Activated naive CD4-positive, alpha-beta T cell treated with anti-CD3 and anti-CD28 coated beads, Interleukin-2, amount 50 U/mL, for 16 hours (primary cell): ENCODE results near the gene BGN.
A peak's percentile ranks its signal among the peaks of the same experiment; 100 is the strongest.

Source experiments
- DNase-seq: peaks from one replicate; pipeline ENCODE4 v3.0.0-alpha.2; 2020

The BGN gene

GRCh38 chrX:153494541-153495361 lies at the start of gene BGN:
BGN (plus strand) TSS chrX:153494980; CDS start chrX:153504632, 9,652 bp downstream.
- DNase-seq = peak; percentile 17

- DNase-seq = no peak
These were observed 49.5 kb upstream of the BGN start for GRCh38 chrX:153445106-153445855.

DNA sequence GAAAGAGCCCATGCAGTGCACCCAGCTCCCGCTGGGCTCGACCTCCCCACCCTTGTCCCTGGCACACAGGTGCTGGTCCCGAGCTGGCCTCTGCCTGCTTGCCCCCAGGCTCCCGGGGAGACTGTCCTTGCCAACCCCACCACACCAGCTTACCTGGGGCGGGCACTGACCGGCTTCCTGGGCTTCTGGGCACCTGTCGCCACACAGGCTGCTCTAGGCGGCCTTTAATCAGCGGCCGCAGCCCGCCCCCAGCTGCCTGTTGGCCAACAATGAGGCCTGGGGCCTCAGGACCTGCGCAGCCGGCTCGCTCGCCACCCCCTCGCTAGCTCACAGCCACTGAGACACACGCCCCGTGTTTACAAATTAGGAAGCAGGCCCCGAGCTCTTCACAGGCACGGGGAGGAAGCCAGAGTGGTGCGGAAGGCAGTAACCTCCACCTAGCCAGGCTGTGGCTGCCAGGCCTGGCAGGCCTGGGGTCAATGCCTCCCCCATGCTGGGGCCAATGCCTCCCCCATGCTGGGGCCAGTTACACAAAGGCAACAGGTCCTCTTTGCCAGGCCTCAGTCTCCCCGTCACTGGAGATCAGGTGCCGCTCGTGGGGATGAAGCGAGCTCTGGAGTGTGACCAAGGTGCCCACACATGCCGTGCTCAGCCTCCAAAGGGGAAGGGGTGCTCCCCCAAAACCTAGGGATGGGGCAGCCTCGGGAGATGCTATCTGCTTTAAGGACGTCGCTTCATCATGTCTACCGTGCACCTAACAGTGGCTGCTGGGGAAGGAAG lies 48.7 kb upstream of the BGN start, which contains the start of gene TREX2:
TSS of gene TREX2 (minus strand) at position 201 of the 780 bp plus-strand sequence. CDS start 626 bp downstream, outside the sequence.
- no peak for DNase-seq

GRCh38 chrX:153446636-153446936 lies 48.2 kb upstream of the BGN start:
- DNase-seq = no peak

- DNase-seq = no peak
These were observed 47.7 kb upstream of the BGN start for GRCh38 chrX:153446950-153447580.

DNA sequence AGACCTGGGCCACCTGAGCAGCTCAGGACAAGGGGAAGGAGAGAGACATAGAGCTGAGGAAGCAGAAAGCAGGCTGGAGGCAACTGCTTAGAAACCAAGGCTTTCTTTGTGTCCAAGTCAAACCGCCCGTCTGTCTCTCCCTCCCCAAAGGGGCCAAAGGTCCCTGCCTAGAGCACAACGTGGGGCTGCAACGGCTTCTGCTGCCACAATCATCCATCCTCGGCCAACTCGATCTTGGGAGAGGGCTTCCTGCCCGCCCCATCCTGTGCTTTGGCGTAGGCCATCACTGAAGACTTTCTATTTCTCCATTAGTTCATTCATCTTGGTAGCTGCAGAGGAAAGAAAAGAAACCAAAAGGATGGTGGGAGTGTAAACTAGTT lies 47.2 kb upstream of the BGN start:
- no peak for DNase-seq

GRCh38 chrX:153448556-153449367 lies 46.0 kb upstream of the BGN start:
- DNase-seq = no peak

DNA sequence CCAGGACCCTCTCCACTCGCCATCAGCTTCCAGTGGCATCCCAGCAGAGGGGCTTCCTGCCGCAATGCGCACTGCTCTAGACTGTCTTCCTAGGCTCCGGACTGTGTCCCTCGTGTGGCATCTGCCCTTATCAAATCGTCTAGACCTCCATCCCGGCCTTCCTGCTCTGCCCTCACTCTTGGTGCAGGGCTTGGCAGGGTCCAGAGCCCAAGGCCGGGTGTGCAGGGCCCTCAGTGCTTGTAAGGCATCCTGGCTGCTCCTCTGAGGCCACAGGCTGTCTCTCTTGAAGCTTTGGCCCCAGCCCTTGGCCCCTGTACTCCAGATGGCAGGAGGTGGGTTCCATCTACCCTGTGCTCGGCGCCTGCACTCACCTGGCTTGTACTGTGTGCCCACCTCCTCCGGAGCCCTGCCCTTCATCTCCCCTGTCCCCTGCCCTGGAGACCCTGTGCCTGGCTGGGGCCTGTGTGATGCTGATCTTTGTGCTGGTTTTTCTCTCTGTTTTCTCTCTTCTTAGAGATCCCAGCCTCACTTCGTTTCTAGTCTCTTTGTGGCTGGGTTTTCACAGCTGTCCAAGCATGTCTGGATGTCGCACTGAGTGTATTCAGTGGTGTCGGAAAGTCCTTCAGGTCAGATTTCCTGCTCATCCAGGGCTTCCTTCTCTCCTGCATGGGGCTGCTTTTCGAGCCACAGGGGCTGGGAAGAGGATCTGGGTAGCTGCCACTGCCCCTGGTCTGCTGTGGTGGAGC lies 45.2 kb upstream of the BGN start:
- DNase-seq = no peak

DNA sequence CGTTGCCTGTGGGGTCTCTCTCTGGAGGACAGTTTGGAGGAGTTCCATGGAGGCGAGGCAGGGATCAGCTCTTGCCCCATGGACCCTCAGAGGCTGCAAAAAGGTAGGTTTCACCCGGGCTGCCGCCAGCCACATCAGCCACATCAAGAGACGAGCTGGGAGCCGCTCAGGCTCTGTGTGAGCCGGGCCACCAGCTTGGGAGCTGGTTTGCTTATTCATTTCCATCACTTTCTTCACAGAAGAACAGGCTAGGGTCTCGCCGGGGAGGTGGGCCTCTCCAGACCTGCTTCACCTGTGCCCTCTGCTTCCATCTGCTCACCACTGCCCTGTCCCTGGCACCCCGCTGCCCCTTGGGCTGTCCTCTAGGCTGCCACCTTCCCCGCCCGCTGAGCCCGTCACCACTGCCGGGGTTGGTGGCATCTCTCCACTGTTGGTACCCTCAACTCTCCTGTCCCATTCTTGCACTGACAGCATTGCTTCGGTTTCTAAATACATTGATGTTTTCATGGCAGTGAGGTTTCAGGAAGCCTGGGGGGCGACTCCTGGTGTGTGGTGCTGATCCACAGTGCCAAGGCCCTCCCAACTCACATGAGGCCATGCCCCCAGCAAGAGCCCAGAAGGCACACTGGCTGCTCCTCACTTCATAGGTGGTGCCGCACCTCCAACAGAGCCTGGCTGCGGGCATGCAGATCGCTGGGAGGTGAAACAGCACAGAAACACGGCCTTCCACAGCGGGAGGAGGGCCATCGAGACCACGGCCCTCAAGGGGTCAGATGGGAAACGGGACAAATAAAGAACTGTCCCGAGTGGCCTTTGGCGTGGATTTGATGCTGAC lies 44.4 kb upstream of the BGN start:
- DNase-seq = no peak

DNA sequence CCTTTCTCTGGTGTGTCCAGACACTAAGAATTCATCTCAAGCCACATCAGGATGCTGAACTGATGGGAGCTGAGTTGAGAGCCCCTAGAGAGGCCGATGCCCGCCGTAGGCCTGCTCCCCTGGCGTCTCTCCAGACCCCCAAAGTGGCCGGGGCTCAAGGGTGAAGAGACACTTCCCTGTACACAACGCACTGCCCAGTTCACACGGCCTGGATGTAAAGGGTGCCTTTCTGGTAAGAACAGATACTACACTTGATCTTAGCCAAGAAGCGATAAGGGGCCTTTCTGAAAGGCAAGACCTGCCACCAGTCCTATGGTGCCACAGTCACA lies 43.9 kb upstream of the BGN start:
- no peak for DNase-seq

DNA sequence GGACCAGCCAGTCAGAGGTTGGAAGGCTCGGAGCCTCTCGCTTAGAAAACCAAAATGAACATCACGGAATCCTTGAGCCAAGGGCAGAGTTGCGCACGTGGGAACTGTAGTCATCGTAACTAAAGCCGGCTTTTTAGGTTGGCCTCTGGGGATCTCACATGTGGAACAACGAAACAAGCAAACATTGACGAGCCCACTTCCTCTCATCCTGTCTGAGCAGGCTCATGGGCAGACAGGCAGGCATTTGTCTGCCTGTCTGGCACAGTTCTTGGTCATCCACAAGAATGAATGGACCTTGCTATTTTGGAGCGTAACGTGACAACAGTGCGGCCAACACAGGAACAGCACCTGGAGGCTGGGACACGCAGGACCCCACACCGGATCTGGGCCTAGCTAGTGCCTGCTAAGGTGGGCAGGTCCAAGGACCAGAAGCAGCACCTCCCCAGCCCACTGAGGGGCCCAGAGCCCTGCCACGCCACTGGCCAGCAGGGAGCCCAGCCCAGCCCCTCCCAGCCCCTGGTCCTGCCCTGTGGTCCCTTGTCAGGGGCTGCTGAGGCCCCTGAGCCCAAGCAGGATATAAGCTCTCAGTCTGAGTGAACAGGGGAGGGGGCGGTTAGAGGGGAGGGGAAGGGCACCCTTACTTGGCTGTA lies 39.8 kb upstream of the BGN start:
- DNase-seq = no peak

GRCh38 chrX:153455571-153455970 lies 39.2 kb upstream of the BGN start:
- no peak for DNase-seq

- DNase-seq = no peak
These were observed 38.6 kb upstream of the BGN start for GRCh38 chrX:153456161-153456560.

DNA sequence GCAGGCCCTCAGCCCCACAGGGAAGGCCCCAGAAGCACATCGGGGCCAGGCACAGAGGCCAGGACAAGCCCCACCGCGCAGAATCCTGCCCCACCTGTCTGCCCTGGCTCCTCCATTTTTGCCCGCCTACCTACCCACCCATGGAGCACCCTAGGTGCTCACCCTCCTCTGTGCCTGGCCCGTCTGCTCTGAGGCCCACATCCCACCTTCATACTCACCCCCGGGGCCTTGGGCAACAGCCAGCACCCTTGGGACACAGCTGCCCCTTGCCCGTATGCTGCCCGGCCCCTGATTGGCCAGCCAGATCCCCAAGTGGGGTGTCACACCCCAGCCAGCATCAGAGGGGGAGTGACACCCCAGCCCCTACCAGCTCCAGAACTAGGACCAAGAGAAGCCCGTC lies 38.1 kb upstream of the BGN start:
- DNase-seq = no peak

DNA sequence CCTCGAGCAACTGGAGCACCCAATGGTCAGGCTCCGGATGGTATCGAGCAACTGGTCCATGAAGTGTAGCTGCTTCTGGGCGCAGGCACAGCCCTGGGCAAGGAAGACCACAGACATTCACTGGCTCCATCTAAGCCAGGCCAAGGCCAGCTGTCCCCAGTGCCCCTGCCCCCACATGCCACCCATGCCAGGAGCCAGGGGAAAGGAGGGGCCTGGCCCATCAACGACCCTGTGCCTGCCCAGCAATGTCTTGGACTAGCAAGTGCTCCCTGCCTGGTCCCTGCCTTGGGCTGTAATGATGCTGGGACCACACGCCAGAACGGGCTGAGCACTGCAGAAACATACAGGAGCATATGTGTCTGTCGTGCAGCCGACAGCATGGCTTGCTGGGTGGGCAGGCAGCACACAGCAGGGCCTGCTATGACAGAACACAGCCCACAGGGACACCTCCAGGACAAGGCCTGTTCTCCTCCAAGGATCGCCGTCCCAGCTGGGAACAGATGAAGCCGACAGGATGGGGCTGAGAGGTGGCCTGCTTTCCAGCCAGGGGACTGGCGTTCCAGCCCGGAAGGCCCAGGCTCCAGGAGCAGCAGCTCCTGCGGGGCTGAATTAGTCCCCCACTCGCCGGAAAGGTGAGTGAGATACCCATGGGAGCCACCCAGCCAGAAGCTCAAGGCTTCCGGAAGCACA lies 37.5 kb upstream of the BGN start:
- no peak for DNase-seq

DNA sequence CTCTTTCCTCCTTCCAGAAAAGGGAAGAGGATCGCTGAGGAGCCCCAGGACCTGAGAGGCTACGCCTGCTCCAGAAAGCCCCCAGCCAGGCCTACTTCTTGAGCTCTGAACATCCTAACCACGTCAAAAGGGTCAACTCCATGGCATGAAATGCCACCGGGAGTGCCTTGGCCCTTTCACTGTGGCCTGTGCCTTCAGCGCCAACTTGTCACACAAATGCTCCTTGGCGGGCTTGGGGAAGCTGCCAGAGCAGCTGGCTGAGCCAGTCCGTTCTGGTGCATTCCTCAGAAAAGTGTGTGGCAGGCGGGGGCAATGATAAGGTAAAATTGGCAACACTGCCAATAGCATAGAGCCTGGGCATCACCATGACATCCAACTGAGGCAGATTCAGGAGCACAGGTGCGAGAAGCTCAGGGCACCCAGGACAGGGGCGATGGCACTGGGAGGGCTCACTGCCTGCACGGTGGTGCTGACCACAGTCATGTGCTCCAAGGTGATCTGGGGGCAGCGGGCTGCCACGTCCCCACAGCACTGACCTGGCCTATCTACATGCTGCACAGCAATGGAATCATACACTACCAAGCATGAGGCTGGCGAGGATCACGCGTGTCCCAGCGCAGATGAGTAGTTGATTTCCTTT lies 36.8 kb upstream of the BGN start:
- DNase-seq = no peak

DNA sequence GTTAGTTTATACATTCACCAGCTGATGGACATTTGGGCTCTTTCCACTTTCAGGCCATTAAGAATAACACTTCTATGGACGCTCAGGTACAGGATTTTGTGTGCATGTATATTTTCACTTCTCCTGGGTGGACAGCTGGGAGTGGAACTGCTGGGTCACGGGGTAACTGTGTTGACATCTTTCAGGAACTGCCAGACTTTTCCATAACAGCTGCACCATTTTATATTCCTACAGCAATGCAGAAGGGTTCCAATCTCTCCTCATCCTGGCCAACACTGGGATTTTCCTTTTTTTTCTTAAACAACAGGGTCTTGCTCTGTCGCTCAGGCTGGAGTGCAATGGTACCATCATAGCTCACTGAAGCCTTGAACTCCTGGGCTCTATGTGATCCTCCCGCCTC lies 36.3 kb upstream of the BGN start:
- no peak for DNase-seq

DNA sequence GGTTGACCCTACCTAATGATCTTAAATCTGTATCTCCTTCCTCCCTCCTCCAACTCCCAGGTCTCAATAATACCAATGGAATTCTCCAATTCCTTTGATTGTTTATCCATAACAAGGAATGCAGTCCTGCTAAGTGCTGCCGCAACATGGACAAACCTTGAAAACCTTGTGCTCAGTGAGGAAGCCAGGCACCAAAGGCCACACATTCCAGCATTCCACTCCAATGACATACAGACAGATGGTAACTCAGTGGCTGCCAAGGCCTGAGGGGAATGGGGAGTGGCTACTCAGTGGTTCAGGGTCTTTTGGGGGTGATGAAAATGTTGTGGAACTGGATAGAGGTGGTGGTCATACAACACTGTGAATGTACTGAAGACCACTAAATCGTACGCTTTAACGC lies 34.8 kb upstream of the BGN start:
- DNase-seq = no peak

GRCh38 chrX:153460826-153461225 lies 34.0 kb upstream of the BGN start:
- DNase-seq = peak; percentile 60
